ENCODE results near the gene ISG20. TPM values are rescaled to one million over a fixed set of nuclear protein-coding genes. Genes with fewer than 3 reads are reported as not detected.
A peak's percentile ranks its signal among the peaks of the same experiment; 100 is the strongest.

The ISG20 gene
- total and polyA plus RNA-seq, 2 of the 8 experiments (the other 6 are each of a cell fraction or from before 2014, with no cell fraction given), result 2.9 to 5.2 TPM

DNA sequence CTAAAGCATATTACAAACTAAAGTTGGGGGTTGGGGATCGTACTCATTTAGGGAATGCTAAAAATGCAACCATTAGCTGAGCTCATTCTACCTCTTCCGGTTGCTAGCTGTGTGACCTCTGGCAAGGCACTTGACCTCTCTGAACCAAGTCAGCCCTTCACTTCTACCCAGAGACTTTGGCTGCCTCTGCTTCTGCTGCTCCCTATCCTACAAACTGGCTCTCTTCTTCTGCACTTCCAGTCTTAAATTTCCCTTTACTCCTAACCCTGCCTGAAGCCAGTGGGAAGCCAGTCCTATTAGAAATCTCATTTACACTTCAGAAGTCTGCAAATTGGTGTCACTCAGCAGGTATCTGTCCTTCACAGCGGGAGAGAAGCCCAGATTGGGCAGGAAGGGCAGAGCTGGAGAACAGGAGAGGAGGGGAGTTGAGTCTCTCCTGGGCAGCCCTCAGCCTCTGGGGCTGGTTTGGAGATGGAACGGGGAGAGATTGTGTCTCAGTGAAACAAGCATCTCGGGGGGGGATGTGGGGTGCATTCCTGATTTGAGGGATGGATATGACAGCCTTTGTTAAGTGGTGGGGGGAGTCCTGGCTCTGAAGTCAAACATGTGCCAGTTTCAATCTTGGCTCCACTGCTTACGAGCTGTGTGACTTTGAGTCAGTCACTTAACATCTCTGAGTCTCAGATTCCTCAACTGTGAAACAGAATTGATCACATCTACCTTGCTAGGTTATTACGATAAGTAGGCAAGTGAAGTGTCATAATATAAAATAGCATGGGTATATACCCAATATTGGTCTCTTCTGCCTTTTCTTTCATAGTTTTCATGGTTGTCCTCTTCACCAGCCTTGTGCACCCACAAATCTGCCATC is 25.5 kb upstream of the ISG20 start (continued):
- TF ChIP-seq ATF2 (IDR thresholded peaks at IDR 0.05; ENCODE audit: low read length) (0 out of 2 replicates have a peak, but pooled peaks have one; percentile 49), JUND (IDR thresholded peaks at IDR 0.05; ENCODE audit: low read length) (no peak; the same call in 1 of the 2 replicates), SRF (IDR thresholded peaks at IDR 0.05; ENCODE audit: low read depth, low read length) (no peak), CHD1 (IDR thresholded peaks at IDR 0.05; ENCODE audit: low read depth, low read length) (no peak), RAD21 (IDR thresholded peaks at IDR 0.05 in 1 of 2, conservative IDR thresholded peaks at IDR 0.05 in 1 of 2; ENCODE audit: low read depth in 2 of 2, low read length in 2 of 2) (peak; percentile 1 to 7; a peak in 1 of 4 replicates), ZNF274 (IDR thresholded peaks at IDR 0.05; ENCODE audit: borderline replicate concordance, extremely low read depth, low read length) (no peak), SP2 (IDR thresholded peaks at IDR 0.05; ENCODE audit: low read length) (no peak), SIX5 (IDR thresholded peaks at IDR 0.05; ENCODE audit: low read depth, low read length) (no peak), EZH2 (IDR thresholded peaks at IDR 0.05; ENCODE audit: low read depth, low read length, severe bottlenecking) (no peak), ATF3 (IDR thresholded peaks at IDR 0.05; ENCODE audit: insufficient read depth, low read depth, low read length) (no peak), KDM1A (IDR thresholded peaks at IDR 0.05; ENCODE audit: borderline replicate concordance, low read length) (peak; percentile 98; the same call in 1 of the 2 replicates), MAFK (IDR thresholded peaks at IDR 0.05; ENCODE audit: low read depth, low read length) (peak; percentile 2; the same call in 1 of the 2 replicates), EP300 (IDR thresholded peaks at IDR 0.05; ENCODE audit: borderline replicate concordance in 1 of 2, low read depth in 2 of 2, low read length in 2 of 2) (no peak), KDM5A (IDR thresholded peaks at IDR 0.05; ENCODE audit: low read length) (no peak), CBX5 (IDR thresholded peaks at IDR 0.05; ENCODE audit: low read depth, low read length) (no peak), CREB1 (IDR thresholded peaks at IDR 0.05) (no peak), CTBP2 (IDR thresholded peaks at IDR 0.05; ENCODE audit: borderline replicate concordance, insufficient read depth, insufficient read length, low read length) (peak; percentile 85), SAP30 (IDR thresholded peaks at IDR 0.05; ENCODE audit: insufficient read depth, insufficient replicate concordance, low read length) (no peak)
- TF ChIP-seq, protein P1, sequence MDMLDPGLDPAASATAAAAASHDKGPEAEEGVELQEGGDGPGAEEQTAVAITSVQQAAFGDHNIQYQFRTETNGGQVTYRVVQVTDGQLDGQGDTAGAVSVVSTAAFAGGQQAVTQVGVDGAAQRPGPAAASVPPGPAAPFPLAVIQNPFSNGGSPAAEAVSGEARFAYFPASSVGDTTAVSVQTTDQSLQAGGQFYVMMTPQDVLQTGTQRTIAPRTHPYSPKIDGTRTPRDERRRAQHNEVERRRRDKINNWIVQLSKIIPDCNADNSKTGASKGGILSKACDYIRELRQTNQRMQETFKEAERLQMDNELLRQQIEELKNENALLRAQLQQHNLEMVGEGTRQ (IDR thresholded peaks at IDR 0.05; ENCODE audit: low read length), result no peak
